H9 (cell line): ENCODE measurements around the gene PDS5B. TPM values are rescaled to one million over a fixed set of nuclear protein-coding genes. Genes with fewer than 3 reads are reported as not detected.

ENCODE experiments used
- DNase-seq: peaks from one replicate; pipeline ENCODE4 v3.0.0-alpha.2; 2017
- H2AFZ ChIP-seq: one replicate; pipeline ENCODE4 v1.6.1; 2013; ENCODE audit warnings: mild to moderate bottlenecking, low read length, control low read depth, moderate library complexity
- H2AK5ac ChIP-seq: 2 replicates; pipeline ENCODE4 v1.6.1; 2013; ENCODE audit warnings: low read length, control low read depth, mixed read lengths; ENCODE audit not compliant: insufficient read length
- H2BK120ac ChIP-seq: one replicate; pipeline ENCODE4 v1.6.1; 2013; ENCODE audit warnings: low read depth, mild to moderate bottlenecking, low read length, control low read depth, inconsistent platforms; ENCODE audit not compliant: poor library complexity, severe bottlenecking
- H2BK12ac ChIP-seq: 2 replicates; pipeline ENCODE4 v1.6.1; 2013; ENCODE audit warnings: low read length, control low read depth, mixed read lengths, low read depth; ENCODE audit not compliant: insufficient read length
- H2BK15ac ChIP-seq: 2 replicates; pipeline ENCODE4 v1.6.1; 2013; ENCODE audit warnings: low read depth, low read length, control low read depth
- H2BK20ac ChIP-seq: one replicate; pipeline ENCODE4 v1.6.1; 2013; ENCODE audit warnings: low read depth, mild to moderate bottlenecking, low read length, control low read depth, inconsistent platforms; ENCODE audit not compliant: poor library complexity, severe bottlenecking
- H2BK5ac ChIP-seq: 2 replicates; pipeline ENCODE4 v1.6.1; 2013; ENCODE audit warnings: low read length, control low read depth, mixed read lengths; ENCODE audit not compliant: insufficient read length
- H3K14ac ChIP-seq: 2 replicates; pipeline ENCODE4 v1.6.1; 2013; ENCODE audit warnings: low read length, control low read depth; ENCODE audit not compliant: insufficient read depth
- H3K18ac ChIP-seq: 2 replicates; pipeline ENCODE4 v1.6.1; 2013; ENCODE audit warnings: low read depth, mild to moderate bottlenecking, mixed read lengths, low read length, control low read depth; ENCODE audit not compliant: insufficient read length
- H3K23ac ChIP-seq: 2 replicates; pipeline ENCODE4 v1.6.1; 2013; ENCODE audit warnings: low read length, control low read depth, mixed read lengths, low read depth; ENCODE audit not compliant: insufficient read length
- H3K23me2 ChIP-seq: 2 replicates; pipeline ENCODE4 v1.6.1; 2013; ENCODE audit warnings: low read depth, mild to moderate bottlenecking, mixed read lengths, low read length, control low read depth; ENCODE audit not compliant: insufficient read length, poor library complexity, severe bottlenecking
- H3K27ac ChIP-seq: 2 replicates; pipeline ENCODE4 v1.5.1; 2013; ENCODE audit warnings: low read length, control low read depth, mixed read lengths, low read depth; ENCODE audit not compliant: insufficient read length
- H3K27me3 ChIP-seq: 2 replicates; pipeline ENCODE4 v1.6.1; 2013; ENCODE audit warnings: low read length, control low read depth, inconsistent platforms; ENCODE audit not compliant: insufficient read depth
- H3K4ac ChIP-seq: 2 replicates; pipeline ENCODE4 v1.6.1; 2013; ENCODE audit warnings: low read depth, mild to moderate bottlenecking, control low read depth, inconsistent platforms, low read length, moderate library complexity
- H3K4me1 ChIP-seq: 2 replicates; pipeline ENCODE4 v1.6.1; 2013; ENCODE audit warnings: low read length, control low read depth, inconsistent platforms; ENCODE audit not compliant: insufficient read depth
- H3K4me2 ChIP-seq: 2 replicates; pipeline ENCODE4 v1.6.1; 2013; ENCODE audit warnings: low read length, control low read depth, mixed read lengths; ENCODE audit not compliant: insufficient read length, insufficient read depth
- H3K56ac ChIP-seq: 2 replicates; pipeline ENCODE4 v1.6.1; 2013; ENCODE audit warnings: low read depth, mild to moderate bottlenecking, mixed read lengths, low read length, control low read depth; ENCODE audit not compliant: insufficient read length
- H3K79me1 ChIP-seq: 2 replicates; pipeline ENCODE4 v1.6.1; 2013; ENCODE audit warnings: low read depth, mild to moderate bottlenecking, moderate library complexity, low read length, control low read depth, inconsistent platforms; ENCODE audit not compliant: insufficient read depth, poor library complexity, severe bottlenecking
- H3K79me2 ChIP-seq: 2 replicates; pipeline ENCODE4 v1.6.1; 2013; ENCODE audit warnings: low read length, control low read depth, inconsistent platforms; ENCODE audit not compliant: insufficient read depth
- H3K9ac ChIP-seq: 2 replicates; pipeline ENCODE4 v1.6.1; 2013; ENCODE audit warnings: low read length, control low read depth, mixed read lengths; ENCODE audit not compliant: insufficient read length; ENCODE audit errors: extremely low read depth
- H3K9me3 ChIP-seq: one replicate; pipeline ENCODE4 v1.6.1; 2013; ENCODE audit warnings: low read depth, low read length, inconsistent platforms; ENCODE audit not compliant: control insufficient read depth
- H3T11ph ChIP-seq: one replicate; pipeline ENCODE4 v1.6.1; 2013; ENCODE audit warnings: mild to moderate bottlenecking, low read length, control low read depth, inconsistent platforms
- H4K20me1 ChIP-seq: one replicate; pipeline ENCODE4 v1.6.1; 2013; ENCODE audit not compliant: control insufficient read depth, insufficient read length, insufficient read depth
- H4K5ac ChIP-seq: 2 replicates; pipeline ENCODE4 v1.6.1; 2013; ENCODE audit warnings: low read depth, mild to moderate bottlenecking, mixed read lengths, low read length, control low read depth; ENCODE audit not compliant: insufficient read length
- H4K8ac ChIP-seq: replicated peaks from 2 replicates; pipeline ENCODE4 v1.6.1; 2013; ENCODE audit warnings: low read length, control low read depth, mixed read lengths, low read depth; ENCODE audit not compliant: insufficient read length
- H4K91ac ChIP-seq: 2 replicates; pipeline ENCODE4 v1.6.1; 2013; ENCODE audit warnings: low read depth, mild to moderate bottlenecking, moderate library complexity, mixed read lengths, low read length, control low read depth; ENCODE audit not compliant: insufficient read length
- H3K27ac Mint-ChIP-seq, 3 experiments: 2 replicates in 2 of 3; 3 replicates in 1 of 3; pipeline ENCODE4 v1.8.0; 2020 to 2021; ENCODE audit warnings: mixed read lengths in 3 of 3, mild to moderate bottlenecking in 1 of 3, moderate library complexity in 1 of 3
- H3K27me3 Mint-ChIP-seq: 2 replicates; pipeline ENCODE4 v1.8.0; 2021; ENCODE audit warnings: low read depth, mild to moderate bottlenecking, moderate library complexity, mixed read lengths
- H3K36me3 Mint-ChIP-seq, 3 experiments: 2 replicates in 2 of 3; 3 replicates in 1 of 3; pipeline ENCODE4 v1.8.0; 2020 to 2021; ENCODE audit warnings: low read depth in 3 of 3, mixed read lengths in 3 of 3; ENCODE audit not compliant: insufficient read depth in 1 of 3
- H3K4me1 Mint-ChIP-seq, 2 experiments: 2 replicates each; pipeline ENCODE4 v1.8.0; 2020; ENCODE audit warnings: mixed read lengths in 2 of 2
- H3K4me3 Mint-ChIP-seq, 2 experiments: 2 replicates in 1 of 2; 3 replicates in 1 of 2; pipeline ENCODE4 v1.8.0; 2020 to 2021; ENCODE audit warnings: mild to moderate bottlenecking in 2 of 2, mixed read lengths in 2 of 2, moderate library complexity in 1 of 2
- H3K9me3 Mint-ChIP-seq, 2 experiments: 2 replicates in 1 of 2; 3 replicates in 1 of 2; pipeline ENCODE4 v1.8.0; 2020; ENCODE audit warnings: mild to moderate bottlenecking in 2 of 2, mixed read lengths in 2 of 2, moderate library complexity in 1 of 2
- CTCF ChIP-seq: fragments of 200-600 bp; sonication (generic); conservative IDR thresholded peaks from 3 replicates; pipeline ENCODE4 v1.8.0; 2021; ENCODE audit warnings: antibody characterized with exemption, mild to moderate bottlenecking
- WGBS: extraction: QIAGEN DNeasy Blood & Tissue Kit; methylation state at CpG from one replicate; pipeline ENCODE4 v1.1.7; 2013; ENCODE audit warnings: missing lambda C conversion rate, low lambda C conversion rate, mixed read lengths; ENCODE audit not compliant: insufficient read length; ENCODE audit errors: extremely low coverage; 5-methylcytosine and 5-hydroxymethylcytosine counted together
- total RNA-seq: library from RNA; stranded (reverse); gene quantifications from 2 replicates; pipeline ENCODE4 v1.2.1, GENCODE V29; 2021

Gene PDS5B
- total RNA-seq, 1 experiment from 2014 or later = 50.0 TPM

GRCh38 chr13:32824675-32825074 lies 238.4 kb downstream of the PDS5B start:
- DNase-seq = peak; percentile 75
- H3K14ac ChIP-seq = no peak overlapping the region
- no peak overlapping the region for H2AFZ ChIP-seq
- H3K4me1 Mint-ChIP-seq = peaks cover 13 to 14% of the 10 kb centered on the region in 2 experiments
- no peak overlapping the region for H3K18ac ChIP-seq
- no peak overlapping the region for H3K9ac ChIP-seq
- H3K27ac ChIP-seq = no peak overlapping the region
- no peak overlapping the region for H3K23ac ChIP-seq
- H3T11ph ChIP-seq = no peak overlapping the region
- no peak overlapping the region for H3K56ac ChIP-seq
- no CpG with 5 or more reads among the region's 7 CpGs for WGBS
- H3K79me2 ChIP-seq = no peaks in the 10 kb centered on the region
- H3K9me3 Mint-ChIP-seq = no peaks in the 10 kb centered on the region
- peaks cover 4% of the 10 kb centered on the region; the same call in 1 of the 2 replicates for H3K4me1 ChIP-seq
- H2AK5ac ChIP-seq = no peak overlapping the region
- H4K20me1 ChIP-seq = no peaks in the 10 kb centered on the region
- H3K4me3 Mint-ChIP-seq = no peak overlapping the region
- no peaks in the 10 kb centered on the region for H3K9me3 ChIP-seq
- H3K4me2 ChIP-seq = no peak overlapping the region
- no peak overlapping the region for H4K91ac ChIP-seq
- no peak overlapping the region for H2BK20ac ChIP-seq
- H4K8ac ChIP-seq = no peak overlapping the region
- H2BK15ac ChIP-seq = no peak overlapping the region
- peak overlapping the region in 2 of 3 experiments; percentile 29 to 32; a peak in 3 of 7 replicates for H3K27ac Mint-ChIP-seq
- H3K27me3 Mint-ChIP-seq = no peaks in the 10 kb centered on the region
- peaks cover 0 to 2% (median 0%) of the 10 kb centered on the region in 3 experiments; a peak in 1 of 7 replicates for H3K36me3 Mint-ChIP-seq
- H3K23me2 ChIP-seq = no peaks in the 10 kb centered on the region
- H4K5ac ChIP-seq = no peak overlapping the region
- H3K4ac ChIP-seq = no peak overlapping the region
- no peak for TF ChIP-seq CTCF
- no peak overlapping the region for H2BK5ac ChIP-seq
- no peak overlapping the region for H2BK120ac ChIP-seq
- H3K27me3 ChIP-seq = no peaks in the 10 kb centered on the region
- H2BK12ac ChIP-seq = no peak overlapping the region
- H3K79me1 ChIP-seq = no peaks in the 10 kb centered on the region
